ENCODE measurements around the gene TNNI2.

Gene TNNI2

GRCh38 chr11:1841511-1842148, 2.8 kb downstream of the TNNI2 start:
- ChIA-PET CTCF (interaction anchor here (1.4 to 2.9 kb wide), 4 partner anchors 9 to 310 kb away, joined by 4 to 12 read pairs (median 6); no protein-coding TSS in a partner anchor), POLR2A (no interaction called here)
- DNase-seq (ENCODE audit: extremely low spot score) = no peak
- no peak for TF ChIP-seq CTCF (IDR thresholded peaks at IDR 0.05; ENCODE audit: control extremely low read depth, extremely low read depth, low read depth, missing control alignments)

- no peak for DNase-seq (ENCODE audit: extremely low spot score)
- POLR2A ChIA-PET = no interaction called here
- TF ChIP-seq CTCF (IDR thresholded peaks at IDR 0.05; ENCODE audit: control extremely low read depth, extremely low read depth, low read depth, missing control alignments) = no peak
- CTCF ChIA-PET = interaction anchor here (0.7 to 2.9 kb wide), 4 partner anchors 10 to 309 kb away, joined by 4 to 12 read pairs (median 6); no protein-coding TSS in a partner anchor
Observed at GRCh38 chr11:1842149-1843097, 3.6 kb downstream of the TNNI2 start.

- ChIA-PET CTCF (interaction anchor here (0.7 to 2.9 kb wide), 2 partner anchors 11 to 149 kb away, joined by 4 to 12 read pairs; no protein-coding TSS in a partner anchor), POLR2A (no interaction called here)
- no peak for DNase-seq (ENCODE audit: extremely low spot score)
- TF ChIP-seq CTCF (IDR thresholded peaks at IDR 0.05; ENCODE audit: control extremely low read depth, extremely low read depth, low read depth, missing control alignments) = no peak
Observed at GRCh38 chr11:1843098-1843473, 4.3 kb downstream of the TNNI2 start.

- no peak for DNase-seq (ENCODE audit: extremely low spot score)
- ChIA-PET CTCF (no interaction called here), POLR2A (no interaction called here)
- TF ChIP-seq CTCF (IDR thresholded peaks at IDR 0.05; ENCODE audit: control extremely low read depth, extremely low read depth, low read depth, missing control alignments) = no peak
Observed at GRCh38 chr11:1843796-1844195, 5.0 kb downstream of the TNNI2 start.

GRCh38 chr11:1844221-1845094, 5.7 kb downstream of the TNNI2 start:
- no peak for TF ChIP-seq CTCF (IDR thresholded peaks at IDR 0.05; ENCODE audit: control extremely low read depth, extremely low read depth, low read depth, missing control alignments)
- DNase-seq (ENCODE audit: extremely low spot score) = no peak
- CTCF ChIA-PET = no interaction called here
- POLR2A ChIA-PET = no interaction called here

- no peak for TF ChIP-seq CTCF (IDR thresholded peaks at IDR 0.05; ENCODE audit: control extremely low read depth, extremely low read depth, low read depth, missing control alignments)
- ChIA-PET CTCF (interaction anchor here (1.6 to 6.6 kb wide), 2 partner anchors 156 to 306 kb away, joined by 4 to 37 read pairs; no protein-coding TSS in a partner anchor), POLR2A (no interaction called here)
- no peak for DNase-seq (ENCODE audit: extremely low spot score)
Observed at GRCh38 chr11:1845095-1845429, 6.3 kb downstream of the TNNI2 start.

Measured in GM10248 (cell line).